Panc1 (cell line): ENCODE measurements around the gene AGBL1. TPM values are rescaled to one million over a fixed set of nuclear protein-coding genes. Genes with fewer than 3 reads are reported as not detected.

Source experiments
- ATAC-seq: fragments of 200-7000 bp; cut with Tn5 transposase; 2 replicates; pipeline ENCODE4 v1.9.1; 2020; ENCODE audit warnings: mild to moderate bottlenecking, moderate library complexity
- BruUV-seq: library from RNA; stranded (reverse); fragments of 400-500 nt; replicated peaks from 2 replicates; lab custom pipeline; 2021; lab: Mats Ljungman, UMichigan
- CTCF ChIA-PET: fragments of 300-600 bp; sonication (Branson Sonifier 250); formaldehyde crosslinking; loops from one replicate; lab custom pipeline; 2022; ENCODE audit warnings: antibody characterized with exemption; lab: Charles Lee
- POLR2A ChIA-PET: fragments of 300-600 bp; sonication (Branson Sonifier 250); formaldehyde crosslinking; loops from one replicate; lab custom pipeline; 2022; ENCODE audit warnings: antibody characterized with exemption; lab: Charles Lee
- DNase-seq: peaks from one replicate; pipeline ENCODE4 v3.0.0-alpha.2; 2010; ENCODE audit warnings: low read depth, low spot score
- H3K27ac ChIP-seq: 2 replicates; pipeline ENCODE4 v1.5.1; 2011; ENCODE audit warnings: mild to moderate bottlenecking, low read length, inconsistent platforms
- H3K27me3 ChIP-seq: fragments of 200-500 bp; sonication (Bioruptor generic); 2 replicates; pipeline ENCODE4 v1.6.0; 2014; ENCODE audit warnings: low read length, inconsistent platforms; ENCODE audit not compliant: control insufficient read depth, insufficient read depth
- H3K36me3 ChIP-seq: fragments of 200-500 bp; sonication (Bioruptor generic); 2 replicates; pipeline ENCODE4 v1.5.1; 2014; ENCODE audit warnings: inconsistent platforms, mild to moderate bottlenecking, low read length, moderate library complexity; ENCODE audit not compliant: control insufficient read depth, insufficient read depth
- H3K4me1 ChIP-seq: 2 replicates; pipeline ENCODE4 v1.5.1; 2011; ENCODE audit warnings: inconsistent platforms, mild to moderate bottlenecking, low read length, moderate library complexity; ENCODE audit not compliant: control insufficient read depth, insufficient read depth
- H3K4me3 ChIP-seq, 2 experiments: 2 replicates each; pipeline ENCODE4 v1.5.1; 2011 to 2012; ENCODE audit warnings: low read depth in 2 of 2, low read length in 2 of 2, mild to moderate bottlenecking in 2 of 2, inconsistent platforms in 1 of 2, moderate library complexity in 1 of 2
- H3K9me3 ChIP-seq: fragments of 200-500 bp; sonication (Bioruptor generic); 2 replicates; pipeline ENCODE4 v1.5.1; 2014; ENCODE audit warnings: low read depth, mild to moderate bottlenecking, inconsistent platforms, low read length, moderate library complexity; ENCODE audit not compliant: control insufficient read depth, insufficient read depth
- CTCF ChIP-seq: fragments of 450-650 bp; IDR thresholded peaks from 2 replicates; pipeline ENCODE4 v1.5.1; 2017; ENCODE audit warnings: mild to moderate bottlenecking
- POLR2AphosphoS5 ChIP-seq: IDR thresholded peaks from 2 replicates; pipeline ENCODE4 v1.6.1; 2012; ENCODE audit warnings: mild to moderate bottlenecking, low read depth, low read length, moderate library complexity
- REST ChIP-seq, 2 experiments: IDR thresholded peaks; 2 replicates each; pipeline ENCODE4 v1.6.1; 2011 to 2012; ENCODE audit warnings: low read depth in 2 of 2, control low read depth in 1 of 2, low read length in 1 of 2, mild to moderate bottlenecking in 1 of 2, moderate library complexity in 1 of 2; ENCODE audit not compliant: insufficient read depth in 1 of 2
- SIN3A ChIP-seq: IDR thresholded peaks from 2 replicates; pipeline ENCODE4 v1.6.1; 2012; ENCODE audit warnings: low read depth, mild to moderate bottlenecking, low read length, moderate library complexity, borderline replicate concordance; ENCODE audit not compliant: insufficient read depth
- TCF7L2 ChIP-seq: IDR thresholded peaks from 2 replicates; pipeline ENCODE4 v1.6.1; 2011; ENCODE audit warnings: mild to moderate bottlenecking, low read depth, low read length, inconsistent platforms
- in situ Hi-C: cut with HindIII; loops from 2 replicates; pipeline ENCODE4 v1.10.0; 2016; ENCODE audit warnings: low sequenced_read_pairs, low pct_unique_long_range_greater_than_20kb
- intact Hi-C: fragments of 100-400 bp; cut with micrococcal nuclease; formaldehyde crosslinking; loops from one replicate; pipeline ENCODE4 v1.10.0; 2022; ENCODE audit not compliant: unreplicated experiment
- total RNA-seq: library from RNA; stranded (reverse); gene quantifications from one replicate; pipeline ENCODE4 v1.2.1, GENCODE V29; 2021; ENCODE audit not compliant: unreplicated experiment

Gene AGBL1
- total RNA-seq, 1 experiment from 2014 or later, result not detected

GRCh38 chr15:86383611-86384010 is 303.9 kb downstream of the AGBL1 start:
- BruUV-seq, result no TSS peak
- no peaks in the 10 kb centered on the region for H3K4me1 ChIP-seq
- H3K9me3 ChIP-seq, result no peaks in the 10 kb centered on the region
- H3K4me3 ChIP-seq, result no peak overlapping the region
- intact Hi-C loops, result no loop called here
- ATAC-seq, result no peak
- ChIA-PET CTCF (no interaction called here), POLR2A (no interaction called here)
- DNase-seq, result no peak
- in situ Hi-C loops, result no loop called here
- TF ChIP-seq SIN3A (no peak), CTCF (no peak), POLR2AphosphoS5 (no peak), REST (IDR thresholded peaks at IDR 0.05; ENCODE audit: insufficient read depth in 1 of 2, low read depth in 2 of 2, low read length in 1 of 2) (no peak), TCF7L2 (no peak)
- no peak overlapping the region for H3K27ac ChIP-seq
- no peaks in the 10 kb centered on the region for H3K36me3 ChIP-seq
- no peaks in the 10 kb centered on the region for H3K27me3 ChIP-seq

- H3K27ac ChIP-seq, result no peak overlapping the region
- no peaks in the 10 kb centered on the region for H3K36me3 ChIP-seq
- BruUV-seq, result no TSS peak
- intact Hi-C loops, result no loop called here
- no peaks in the 10 kb centered on the region for H3K9me3 ChIP-seq
- no peak for DNase-seq
- no peak overlapping the region for H3K4me3 ChIP-seq
- CTCF ChIA-PET, result no interaction called here
- POLR2A ChIA-PET, result no interaction called here
- H3K27me3 ChIP-seq, result no peaks in the 10 kb centered on the region; the same call in 1 of the 2 replicates
- in situ Hi-C loops, result no loop called here
- TF ChIP-seq TCF7L2 (no peak), SIN3A (no peak), POLR2AphosphoS5 (no peak), CTCF (no peak)
- no peak for ATAC-seq
- H3K4me1 ChIP-seq, result no peaks in the 10 kb centered on the region
Observed at GRCh38 chr15:86384186-86384585, 304.5 kb downstream of the AGBL1 start.
